ENCODE results near the gene METTL6. TPM values are rescaled to one million over a fixed set of nuclear protein-coding genes. Genes with fewer than 3 reads are reported as not detected.

Gene METTL6
- total and polyA plus RNA-seq, 3 experiments from 2014 or later = 15.4 to 24.4 (median 23.2) TPM

GRCh38 chr3:15409774-15410173 lies 17.6 kb downstream of the METTL6 start:
- H3K4me1 ChIP-seq (ENCODE audit: insufficient read depth, low read length) = no peaks in the 10 kb centered on the region
- POLR2A ChIA-PET = no interaction called here
- no peaks in the 10 kb centered on the region for H3K9me3 ChIP-seq (ENCODE audit: low read length)
- H3K9me3 Mint-ChIP-seq = no peaks in the 10 kb centered on the region
- H3K27ac Mint-ChIP-seq = peak overlapping the region in 2 of 8 donors; percentile 41 to 68
- DNase-seq = no peak
- CTCF ChIA-PET = no interaction called here
- no peaks in the 10 kb centered on the region for H3K27me3 ChIP-seq (ENCODE audit: insufficient read depth, low read length, poor library complexity, severe bottlenecking)
- H3K27ac ChIP-seq (ENCODE audit: low read depth, low read length) = no peak overlapping the region
- no peaks in the 10 kb centered on the region for H3K27me3 Mint-ChIP-seq
- H3K36me3 ChIP-seq (ENCODE audit: insufficient read depth, low read length) = no peaks in the 10 kb centered on the region
- H3K4me3 ChIP-seq (ENCODE audit: low read length) = no peak overlapping the region
- peaks cover 0 to 5% (median 0%) of the 10 kb centered on the region in 3 donors for H3K4me1 Mint-ChIP-seq
- H3K4me3 Mint-ChIP-seq = no peak overlapping the region
- peaks cover 3 to 48% (median 11%) of the 10 kb centered on the region in 3 donors for H3K36me3 Mint-ChIP-seq

DNA sequence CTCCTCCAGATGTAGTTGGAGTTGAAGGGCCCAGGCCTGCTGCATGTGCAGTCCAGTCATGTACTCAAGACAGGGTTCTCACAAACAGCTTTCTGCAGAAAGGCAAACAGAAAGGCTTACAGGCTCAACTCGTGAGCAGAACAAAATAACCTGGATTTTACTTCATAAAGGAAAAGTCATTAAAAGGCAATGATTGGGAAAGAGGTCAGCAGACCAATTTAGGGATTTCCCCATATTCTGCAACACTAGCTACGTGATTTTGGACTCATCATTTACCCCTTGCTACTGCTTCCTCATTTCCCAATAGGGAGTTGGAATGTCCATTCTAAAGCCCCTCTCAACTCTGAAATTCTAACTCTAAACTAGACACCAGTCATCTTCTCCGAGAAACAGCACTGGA lies 18.1 kb downstream of the METTL6 start:
- Histone ChIP-seq H3K4me3 (ENCODE audit: low read length) (no peak overlapping the region), H3K27me3 (ENCODE audit: insufficient read depth, low read length, poor library complexity, severe bottlenecking) (no peaks in the 10 kb centered on the region), H3K36me3 (ENCODE audit: insufficient read depth, low read length) (no peaks in the 10 kb centered on the region), H3K9me3 (ENCODE audit: low read length) (no peaks in the 10 kb centered on the region), H3K4me1 (ENCODE audit: insufficient read depth, low read length) (no peaks in the 10 kb centered on the region), H3K27ac (ENCODE audit: low read depth, low read length) (no peak overlapping the region)
- peaks cover 0 to 5% (median 0%) of the 10 kb centered on the region in 3 donors for H3K4me1 Mint-ChIP-seq
- H3K9me3 Mint-ChIP-seq = no peaks in the 10 kb centered on the region
- H3K27ac Mint-ChIP-seq = peak overlapping the region in 2 of 8 donors; percentile 41 to 68
- no peak overlapping the region for H3K4me3 Mint-ChIP-seq
- H3K27me3 Mint-ChIP-seq = no peaks in the 10 kb centered on the region
- CTCF ChIA-PET = no interaction called here
- DNase-seq = no peak
- POLR2A ChIA-PET = no interaction called here
- peaks cover 3 to 43% (median 11%) of the 10 kb centered on the region in 3 donors for H3K36me3 Mint-ChIP-seq

DNA sequence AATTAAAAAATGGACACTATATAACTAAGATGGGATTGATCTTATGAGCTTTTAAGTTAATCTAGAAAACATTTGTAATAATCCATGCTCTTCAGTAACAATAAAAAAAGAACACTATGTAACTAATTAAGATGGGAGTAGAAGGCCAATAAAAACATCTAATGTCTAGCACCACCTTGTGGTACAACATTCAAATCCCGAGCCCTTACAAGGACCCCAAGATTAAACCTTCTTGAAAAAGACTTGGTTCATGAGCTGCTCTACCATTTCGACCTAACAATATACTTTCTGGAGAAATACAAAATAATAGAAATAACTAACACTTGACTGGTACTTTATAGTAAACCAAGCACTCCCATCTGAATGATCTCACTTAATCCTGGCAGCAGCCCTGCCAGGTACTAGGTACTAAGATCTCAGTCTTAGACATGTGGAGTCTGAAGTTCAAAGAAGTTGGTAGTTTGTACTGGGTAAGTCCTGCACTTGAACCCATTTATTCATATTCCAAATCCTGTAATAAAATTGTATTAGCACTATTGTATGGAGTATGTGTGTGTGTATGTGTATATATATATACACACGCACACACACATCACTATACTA lies 21.8 kb downstream of the METTL6 start:
- CTCF ChIA-PET = interaction anchor here (0.7 to 3.9 kb wide), 23 partner anchors 9 to 290 kb away, joined by 3 to 56 read pairs (median 4); partner anchors contain the start of genes CAPN7 and SH3BP5
- H3K27ac ChIP-seq (ENCODE audit: low read depth, low read length) = no peak overlapping the region

DNA sequence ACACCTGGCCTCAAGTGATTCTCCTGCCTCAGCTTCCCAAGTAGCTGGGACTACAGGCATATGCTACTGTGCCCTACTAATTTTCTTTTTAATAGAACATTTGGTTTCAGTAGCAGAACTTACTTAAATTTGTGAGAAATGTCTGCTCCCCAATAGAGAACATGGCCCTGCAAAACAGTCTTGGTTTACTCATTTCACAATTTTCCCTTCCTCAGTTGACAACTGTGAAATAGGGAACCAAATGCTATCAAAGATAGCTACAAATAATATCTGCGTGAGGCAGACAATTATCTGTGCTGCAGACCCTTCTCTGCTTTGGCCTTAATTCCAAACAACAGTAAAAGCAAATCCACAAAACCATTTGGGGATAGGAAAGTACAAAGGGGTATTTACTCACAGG lies 22.6 kb downstream of the METTL6 start:
- Mint-ChIP-seq H3K4me3 (no peak overlapping the region), H3K36me3 (peaks cover 0 to 14% (median 3%) of the 10 kb centered on the region in 3 donors), H3K27ac (no peak overlapping the region), H3K4me1 (peaks cover 15 to 26% (median 17%) of the 10 kb centered on the region in 3 donors), H3K27me3 (no peaks in the 10 kb centered on the region), H3K9me3 (no peaks in the 10 kb centered on the region)
- Histone ChIP-seq H3K36me3 (ENCODE audit: insufficient read depth, low read length) (no peaks in the 10 kb centered on the region), H3K4me3 (ENCODE audit: low read length) (no peak overlapping the region), H3K27ac (ENCODE audit: low read depth, low read length) (no peak overlapping the region), H3K27me3 (ENCODE audit: insufficient read depth, low read length, poor library complexity, severe bottlenecking) (no peaks in the 10 kb centered on the region), H3K4me1 (ENCODE audit: insufficient read depth, low read length) (peaks cover 8% of the 10 kb centered on the region), H3K9me3 (ENCODE audit: low read length) (no peaks in the 10 kb centered on the region)
- ChIA-PET CTCF (interaction anchor here (0.7 to 3.9 kb wide), 19 partner anchors 10 to 289 kb away, joined by 3 to 56 read pairs (median 4); partner anchors contain the start of genes CAPN7 and SH3BP5), POLR2A (interaction anchor here (1.1 to 1.2 kb wide), 2 partner anchors 137 to 200 kb away, joined by 3 read pairs; no protein-coding TSS in a partner anchor)
- no peak for DNase-seq

More for the DNA sequence above, 21.8 kb downstream of the METTL6 start:
- peak in 2 of 5 donors; percentile 45 to 47 for DNase-seq
- H3K36me3 Mint-ChIP-seq = peaks cover 0 to 18% (median 3%) of the 10 kb centered on the region in 3 donors
- peak overlapping the region in 3 of 8 donors; percentile 11 to 61 (median 29) for H3K27ac Mint-ChIP-seq
- H3K4me3 ChIP-seq (ENCODE audit: low read length) = no peak overlapping the region
- no peaks in the 10 kb centered on the region for H3K9me3 Mint-ChIP-seq
- no peak overlapping the region for H3K4me3 Mint-ChIP-seq
- no peaks in the 10 kb centered on the region for H3K27me3 ChIP-seq (ENCODE audit: insufficient read depth, low read length, poor library complexity, severe bottlenecking)
- H3K4me1 ChIP-seq (ENCODE audit: insufficient read depth, low read length) = no peaks in the 10 kb centered on the region
- POLR2A ChIA-PET = interaction anchor here (1.1 to 1.2 kb wide), 2 partner anchors 138 to 201 kb away, joined by 3 read pairs; no protein-coding TSS in a partner anchor
- no peaks in the 10 kb centered on the region for H3K27me3 Mint-ChIP-seq
- peaks cover 7 to 18% (median 9%) of the 10 kb centered on the region in 3 donors for H3K4me1 Mint-ChIP-seq
- H3K9me3 ChIP-seq (ENCODE audit: low read length) = no peaks in the 10 kb centered on the region
- H3K36me3 ChIP-seq (ENCODE audit: insufficient read depth, low read length) = no peaks in the 10 kb centered on the region

- no peaks in the 10 kb centered on the region for H3K27me3 ChIP-seq (ENCODE audit: insufficient read depth, low read length, poor library complexity, severe bottlenecking)
- Mint-ChIP-seq H3K4me1 (peaks cover 23 to 34% (median 25%) of the 10 kb centered on the region in 3 donors), H3K36me3 (peaks cover 0 to 8% (median 0%) of the 10 kb centered on the region in 3 donors), H3K27me3 (no peaks in the 10 kb centered on the region), H3K9me3 (no peaks in the 10 kb centered on the region), H3K4me3 (no peak overlapping the region), H3K27ac (peak overlapping the region in 1 of 8 donors; percentile 6)
- no peak for DNase-seq
- no peaks in the 10 kb centered on the region for H3K9me3 ChIP-seq (ENCODE audit: low read length)
- H3K36me3 ChIP-seq (ENCODE audit: insufficient read depth, low read length) = no peaks in the 10 kb centered on the region
- CTCF ChIA-PET = interaction anchor here (0.9 to 1.8 kb wide), 4 partner anchors 71 to 202 kb away, joined by 3 to 8 read pairs (median 5); partner anchors contain the start of gene SH3BP5
- POLR2A ChIA-PET = interaction anchor here (0.6 kb wide), 1 partner anchor 140 kb away, joined by 3 read pairs; no protein-coding TSS in a partner anchor
- H3K27ac ChIP-seq (ENCODE audit: low read depth, low read length) = no peak overlapping the region
- H3K4me1 ChIP-seq (ENCODE audit: insufficient read depth, low read length) = peaks cover 15% of the 10 kb centered on the region
- H3K4me3 ChIP-seq (ENCODE audit: low read length) = no peak overlapping the region
These were observed 23.4 kb downstream of the METTL6 start for GRCh38 chr3:15403965-15404364.

GRCh38 chr3:15403495-15403894 lies 23.8 kb downstream of the METTL6 start:
- Mint-ChIP-seq H3K36me3 (peaks cover 0 to 8% (median 0%) of the 10 kb centered on the region in 3 donors), H3K9me3 (no peaks in the 10 kb centered on the region), H3K4me1 (peaks cover 27 to 36% (median 27%) of the 10 kb centered on the region in 3 donors), H3K27ac (no peak overlapping the region), H3K27me3 (no peaks in the 10 kb centered on the region), H3K4me3 (no peak overlapping the region)
- DNase-seq = no peak
- Histone ChIP-seq H3K9me3 (ENCODE audit: low read length) (no peaks in the 10 kb centered on the region), H3K4me1 (ENCODE audit: insufficient read depth, low read length) (peaks cover 15% of the 10 kb centered on the region), H3K27ac (ENCODE audit: low read depth, low read length) (no peak overlapping the region), H3K27me3 (ENCODE audit: insufficient read depth, low read length, poor library complexity, severe bottlenecking) (no peaks in the 10 kb centered on the region), H3K36me3 (ENCODE audit: insufficient read depth, low read length) (no peaks in the 10 kb centered on the region), H3K4me3 (ENCODE audit: low read length) (no peak overlapping the region)
- ChIA-PET POLR2A (interaction anchor here (0.6 kb wide), 1 partner anchor 140 kb away, joined by 3 read pairs; no protein-coding TSS in a partner anchor), CTCF (interaction anchor here (0.9 to 1.8 kb wide), 2 partner anchors 136 to 201 kb away, joined by 4 to 8 read pairs; no protein-coding TSS in a partner anchor)

- peak overlapping the region in 1 of 8 donors; percentile 34 for H3K27ac Mint-ChIP-seq
- H3K4me1 ChIP-seq (ENCODE audit: insufficient read depth, low read length) = peaks cover 15% of the 10 kb centered on the region
- H3K27me3 Mint-ChIP-seq = no peaks in the 10 kb centered on the region
- no peaks in the 10 kb centered on the region for H3K36me3 ChIP-seq (ENCODE audit: insufficient read depth, low read length)
- no peak for DNase-seq
- ChIA-PET POLR2A (no interaction called here), CTCF (no interaction called here)
- no peak overlapping the region for H3K27ac ChIP-seq (ENCODE audit: low read depth, low read length)
- H3K36me3 Mint-ChIP-seq = peaks cover 0 to 5% (median 0%) of the 10 kb centered on the region in 3 donors
- H3K27me3 ChIP-seq (ENCODE audit: insufficient read depth, low read length, poor library complexity, severe bottlenecking) = no peaks in the 10 kb centered on the region
- no peaks in the 10 kb centered on the region for H3K9me3 Mint-ChIP-seq
- no peak overlapping the region for H3K4me3 ChIP-seq (ENCODE audit: low read length)
- H3K4me1 Mint-ChIP-seq = peaks cover 27 to 41% (median 31%) of the 10 kb centered on the region in 3 donors
- no peaks in the 10 kb centered on the region for H3K9me3 ChIP-seq (ENCODE audit: low read length)
- peak overlapping the region in 3 of 7 donors; percentile 5 to 40 (median 17) for H3K4me3 Mint-ChIP-seq
These were observed 25.4 kb downstream of the METTL6 start for GRCh38 chr3:15401936-15402335.

GRCh38 chr3:15399970-15400369 lies 27.4 kb downstream of the METTL6 start:
- Mint-ChIP-seq H3K27ac (peak overlapping the region in 3 of 8 donors; percentile 15 to 78 (median 43)), H3K36me3 (peaks cover 0 to 5% (median 0%) of the 10 kb centered on the region in 3 donors), H3K4me3 (peak overlapping the region in 6 of 7 donors; percentile 37 to 90 (median 67)), H3K4me1 (peaks cover 27 to 35% (median 31%) of the 10 kb centered on the region in 3 donors), H3K27me3 (no peaks in the 10 kb centered on the region), H3K9me3 (no peaks in the 10 kb centered on the region)
- POLR2A ChIA-PET = no interaction called here
- Histone ChIP-seq H3K4me1 (ENCODE audit: insufficient read depth, low read length) (peaks cover 15% of the 10 kb centered on the region), H3K27me3 (ENCODE audit: insufficient read depth, low read length, poor library complexity, severe bottlenecking) (no peaks in the 10 kb centered on the region), H3K36me3 (ENCODE audit: insufficient read depth, low read length) (no peaks in the 10 kb centered on the region), H3K9me3 (ENCODE audit: low read length) (no peaks in the 10 kb centered on the region), H3K4me3 (ENCODE audit: low read length) (no peak overlapping the region), H3K27ac (ENCODE audit: low read depth, low read length) (no peak overlapping the region)
- CTCF ChIA-PET = interaction anchor here (1.2 to 4.9 kb wide), 2 partner anchors 132 to 196 kb away, joined by 5 to 30 read pairs; partner anchors contain the start of gene CAPN7
- DNase-seq = peak in 2 of 5 donors; percentile 19 to 45

Measured in CD8-positive, alpha-beta memory T cell (primary cell).